GM19043 (cell line): ENCODE data around the gene SLC25A23.
"Not testable (repeated sequence)": the region's sequence is repeated elsewhere in the genome, so short reads cannot be mapped to it uniquely, and the experiment has no call there.

Source experiments
- ATAC-seq: cut with Tn5 transposase; IDR thresholded peaks from one replicate; pipeline ENCODE4 v1.9.1; 2021; ENCODE audit warnings: low read depth; ENCODE audit not compliant: unreplicated experiment

Gene SLC25A23

GRCh38 chr19:6459262-6460098 is at the start of gene SLC25A23:
Gene SLC25A23, minus strand, starts transcription at chr19:6459792. Its CDS starts 164 bp downstream, at chr19:6459628.
- no peak for ATAC-seq

GRCh38 chr19:6508028-6508771 is 48.6 kb upstream of the SLC25A23 start:
- not testable (repeated sequence) for ATAC-seq

DNA sequence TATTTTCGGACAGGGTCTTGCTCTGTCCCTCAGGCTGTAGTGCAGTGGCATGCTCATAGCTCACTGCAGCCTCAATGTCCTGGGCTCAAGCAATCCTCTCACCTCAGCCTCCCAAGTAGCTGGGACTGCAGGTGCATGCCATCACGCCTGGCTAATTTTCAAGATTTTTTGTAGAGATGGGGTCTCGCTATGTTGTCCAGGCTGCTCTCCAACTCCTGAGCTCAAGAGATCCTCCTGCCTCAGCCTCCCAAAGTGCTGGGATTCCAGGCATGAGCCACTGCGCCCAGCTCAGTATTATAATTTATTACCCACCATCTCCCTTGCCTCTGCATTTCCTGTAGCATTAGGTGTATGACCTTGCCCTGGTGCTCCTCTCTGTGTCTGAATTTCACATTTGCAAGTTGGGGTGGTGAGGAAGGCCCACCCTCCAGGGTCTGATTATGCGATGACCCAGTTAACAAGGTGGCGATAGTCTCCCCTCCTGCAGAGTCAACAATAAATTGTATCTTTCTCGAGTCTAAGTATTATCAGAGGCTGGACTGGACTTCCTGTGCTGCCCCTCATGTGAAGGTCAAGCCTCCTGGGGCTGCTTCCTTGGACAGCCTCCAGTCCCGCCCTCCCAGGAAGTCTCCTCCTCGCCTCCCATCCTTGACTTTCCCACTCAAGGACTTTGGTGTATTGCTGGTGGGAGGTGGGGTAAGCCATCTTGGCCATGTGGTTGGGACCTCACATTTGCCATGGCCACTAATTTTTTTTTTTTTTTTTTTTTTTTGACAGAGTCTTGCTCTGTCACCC is 44.0 kb upstream of the SLC25A23 start:
- no peak for ATAC-seq

- no peak for ATAC-seq
Measured at GRCh38 chr19:6501740-6502648, 42.4 kb upstream of the SLC25A23 start, which contains the start of gene TUBB4A. Gene TUBB4A, minus strand, starts transcription at chr19:6502309. Its CDS starts 97 bp downstream, at chr19:6502212.

- no peak for ATAC-seq
Measured at GRCh38 chr19:6500837-6501739, 41.5 kb upstream of the SLC25A23 start.

GRCh38 chr19:6499052-6499790 is 39.6 kb upstream of the SLC25A23 start:
- ATAC-seq: no peak

DNA sequence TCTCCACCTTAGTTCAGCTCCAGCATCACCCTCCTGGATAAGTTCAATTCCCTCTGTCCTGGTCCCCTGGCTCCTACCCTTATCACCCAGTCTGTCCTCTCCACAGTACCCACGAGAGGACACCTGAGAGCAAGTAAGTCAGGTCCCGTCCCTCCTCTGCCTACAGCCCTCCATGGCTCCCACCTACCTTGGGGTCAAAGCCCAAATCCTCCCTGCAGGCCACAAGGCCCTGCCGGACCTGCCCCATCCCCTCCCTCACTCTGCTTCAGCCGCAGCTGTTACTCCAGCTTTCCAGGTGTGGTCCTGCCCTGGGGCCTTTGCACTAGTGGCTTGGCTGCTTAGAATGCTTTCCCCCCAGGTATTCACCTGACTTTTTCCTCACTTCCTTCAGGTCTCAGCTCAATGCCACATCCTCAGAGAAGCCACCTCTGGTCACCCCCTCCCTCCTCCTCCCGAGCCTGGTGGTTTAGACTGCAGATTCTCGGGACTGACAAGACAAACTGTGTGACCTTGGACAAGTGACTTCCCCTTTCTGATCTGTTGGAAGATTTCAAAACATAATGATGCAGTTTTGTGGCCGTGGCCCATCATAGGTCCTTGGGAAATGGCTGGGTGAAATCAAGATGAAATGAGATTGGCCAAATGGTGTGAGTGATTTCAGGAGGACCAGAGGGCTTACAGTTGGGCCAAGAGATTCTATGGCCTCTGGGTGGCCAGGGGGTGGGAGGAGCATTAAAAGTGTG is 38.9 kb upstream of the SLC25A23 start:
- no peak for ATAC-seq

DNA sequence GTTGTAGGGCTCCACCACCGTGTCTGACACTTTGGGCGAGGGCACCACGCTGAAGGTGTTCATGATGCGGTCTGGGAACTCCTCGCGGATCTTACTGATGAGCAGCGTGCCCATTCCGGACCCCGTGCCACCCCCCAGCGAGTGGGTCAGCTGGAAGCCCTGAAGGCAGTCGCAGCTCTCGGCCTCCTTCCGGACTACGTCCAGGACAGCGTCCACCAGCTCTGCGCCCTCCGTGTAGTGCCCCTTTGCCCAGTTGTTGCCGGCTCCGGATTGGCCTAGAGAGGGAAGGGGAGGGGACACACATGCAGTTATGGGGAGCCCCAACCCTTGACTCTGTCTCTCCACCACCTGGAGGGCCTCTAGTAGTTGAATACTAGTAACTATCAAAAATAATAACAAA is 36.4 kb upstream of the SLC25A23 start:
- ATAC-seq: no peak

DNA sequence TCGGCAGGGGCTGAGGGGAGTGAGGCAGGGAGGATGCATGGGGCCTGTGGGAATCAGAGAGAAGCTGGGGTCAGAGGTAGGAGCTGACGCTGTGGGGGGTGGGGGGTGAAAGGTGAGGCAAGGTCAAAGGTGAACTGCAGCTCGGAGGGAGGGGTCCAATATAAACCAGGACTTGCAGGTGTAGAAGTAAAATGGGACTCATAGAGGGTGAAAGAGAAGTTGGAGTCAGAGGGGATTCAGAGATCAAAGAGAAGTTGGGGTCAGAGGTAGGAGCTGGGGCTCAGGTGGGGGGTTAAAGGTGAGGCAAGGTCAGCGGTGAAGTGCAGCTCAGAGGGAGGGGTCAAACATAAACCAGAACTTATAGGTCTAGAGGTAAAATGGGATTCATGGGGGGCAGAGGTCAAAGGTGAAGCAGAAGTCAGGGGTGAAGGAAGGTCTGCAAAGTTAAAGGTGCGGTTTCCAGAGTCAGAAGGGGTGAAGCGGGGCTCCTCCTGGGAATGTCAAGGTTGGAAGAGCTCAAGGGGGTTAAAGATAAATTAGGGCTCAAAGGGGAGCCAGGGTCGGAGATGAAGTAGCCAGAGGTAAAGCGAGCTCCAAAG is 34.9 kb upstream of the SLC25A23 start:
- ATAC-seq: no peak

- ATAC-seq: no peak
Measured at GRCh38 chr19:6491802-6492592, 32.4 kb upstream of the SLC25A23 start.

DNA sequence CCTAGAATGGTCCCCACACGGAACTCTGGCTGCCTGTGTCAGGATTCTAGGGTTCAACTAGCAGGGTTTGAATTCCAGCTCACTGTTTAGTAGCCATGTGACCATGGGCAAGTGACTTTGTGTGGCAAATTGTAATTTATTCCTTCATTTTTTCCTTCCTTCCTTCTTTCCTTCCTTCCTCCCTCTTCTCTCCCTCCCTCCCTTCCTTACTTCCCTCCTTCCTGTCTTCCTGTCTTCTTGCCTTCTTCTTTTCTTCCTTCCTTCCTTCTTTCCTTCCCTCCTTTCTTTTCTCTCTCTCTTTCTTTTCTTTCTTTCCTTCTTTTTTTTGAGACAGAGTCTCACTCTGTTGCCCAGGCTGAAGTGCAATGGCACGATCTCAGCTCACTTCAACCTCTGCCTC is 30.5 kb upstream of the SLC25A23 start:
- ATAC-seq: no peak

GRCh38 chr19:6489278-6490061 is 29.9 kb upstream of the SLC25A23 start:
- no peak for ATAC-seq

GRCh38 chr19:6484831-6485230 is 25.2 kb upstream of the SLC25A23 start:
- ATAC-seq: no peak

GRCh38 chr19:6484230-6484629 is 24.6 kb upstream of the SLC25A23 start:
- no peak for ATAC-seq

- ATAC-seq: no peak
Measured at GRCh38 chr19:6483235-6483634, 23.6 kb upstream of the SLC25A23 start.

DNA sequence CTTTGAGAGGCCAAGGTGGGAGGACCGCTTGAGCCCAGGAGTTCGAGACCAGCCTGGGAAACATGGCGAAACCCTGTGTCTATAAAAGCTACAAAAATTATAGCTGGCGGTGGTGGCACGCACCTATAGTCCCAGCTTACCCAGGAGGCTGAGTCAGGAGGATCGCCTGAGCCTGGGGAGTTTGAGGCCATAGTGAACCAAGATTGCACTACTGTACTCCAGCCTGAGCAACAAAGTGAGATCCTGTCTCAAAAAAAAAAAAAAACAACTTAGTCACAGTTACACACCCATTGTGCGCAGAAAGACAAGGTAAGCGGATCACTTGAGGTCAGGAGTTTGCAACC is 22.7 kb upstream of the SLC25A23 start:
- ATAC-seq: no peak
